Type B pancreatic cell (in vitro differentiated cells): ENCODE measurements around the gene SLC7A8. TPM values are rescaled to one million over a fixed set of nuclear protein-coding genes. Genes with fewer than 3 reads are reported as not detected.

Experiments used
- DNase-seq: peaks from one replicate; pipeline ENCODE4 v3.0.0; 2021; ENCODE audit warnings: mixed read lengths; ENCODE audit not compliant: unreplicated experiment; ENCODE audit errors: extremely low spot score
- H3K27ac Mint-ChIP-seq: 2 replicates; pipeline ENCODE4 v1.8.0; 2021; ENCODE audit warnings: mild to moderate bottlenecking, mixed read lengths
- H3K27me3 Mint-ChIP-seq: 2 replicates; pipeline ENCODE4 v1.8.0; 2021; ENCODE audit warnings: mixed read lengths
- H3K36me3 Mint-ChIP-seq: 2 replicates; pipeline ENCODE4 v1.8.0; 2021; ENCODE audit warnings: mixed read lengths
- H3K4me1 Mint-ChIP-seq: one replicate; pipeline ENCODE4 v1.8.0; 2021; ENCODE audit warnings: mixed read lengths; ENCODE audit not compliant: unreplicated experiment
- H3K4me3 Mint-ChIP-seq: 2 replicates; pipeline ENCODE4 v1.8.0; 2021; ENCODE audit warnings: mild to moderate bottlenecking, mixed read lengths
- H3K9me3 Mint-ChIP-seq: 2 replicates; pipeline ENCODE4 v1.8.0; 2021; ENCODE audit warnings: mixed read lengths
- total RNA-seq: library from RNA; stranded (reverse); gene quantifications from 2 replicates; pipeline ENCODE4 v1.2.1, GENCODE V29; 2021; ENCODE audit warnings: low replicate concordance
- TF ChIP-seq, protein P1 (sequence below): fragments of 200-600 bp; sonication (generic); conservative IDR thresholded peaks from 2 replicates; pipeline ENCODE4 v1.5.0; 2021; ENCODE audit warnings: antibody characterized with exemption, mild to moderate bottlenecking

Gene SLC7A8
- total RNA-seq, 1 donor from 2014 or later, result 56.1 TPM

DNA sequence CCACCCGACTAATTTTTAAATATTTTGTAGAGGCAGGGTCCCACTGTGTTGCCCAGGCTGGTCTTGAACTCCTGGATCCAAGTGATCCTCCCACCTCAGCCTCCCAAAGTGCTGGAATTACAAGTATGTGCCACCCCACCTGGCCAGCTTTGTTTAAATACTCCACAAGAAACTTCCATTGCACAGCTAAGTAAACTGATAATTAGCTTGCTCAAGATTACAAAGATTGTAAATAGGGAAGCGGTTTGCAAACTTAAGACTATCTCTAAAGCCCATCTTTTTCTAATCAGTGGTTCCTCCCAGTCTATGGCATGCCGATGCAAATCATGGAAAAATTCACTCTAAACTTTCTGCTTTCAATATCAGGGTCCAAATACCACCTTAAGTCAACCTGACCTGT, 9.7 kb downstream of the SLC7A8 start:
- no peak overlapping the region for H3K4me3 Mint-ChIP-seq
- TF ChIP-seq, protein P1, sequence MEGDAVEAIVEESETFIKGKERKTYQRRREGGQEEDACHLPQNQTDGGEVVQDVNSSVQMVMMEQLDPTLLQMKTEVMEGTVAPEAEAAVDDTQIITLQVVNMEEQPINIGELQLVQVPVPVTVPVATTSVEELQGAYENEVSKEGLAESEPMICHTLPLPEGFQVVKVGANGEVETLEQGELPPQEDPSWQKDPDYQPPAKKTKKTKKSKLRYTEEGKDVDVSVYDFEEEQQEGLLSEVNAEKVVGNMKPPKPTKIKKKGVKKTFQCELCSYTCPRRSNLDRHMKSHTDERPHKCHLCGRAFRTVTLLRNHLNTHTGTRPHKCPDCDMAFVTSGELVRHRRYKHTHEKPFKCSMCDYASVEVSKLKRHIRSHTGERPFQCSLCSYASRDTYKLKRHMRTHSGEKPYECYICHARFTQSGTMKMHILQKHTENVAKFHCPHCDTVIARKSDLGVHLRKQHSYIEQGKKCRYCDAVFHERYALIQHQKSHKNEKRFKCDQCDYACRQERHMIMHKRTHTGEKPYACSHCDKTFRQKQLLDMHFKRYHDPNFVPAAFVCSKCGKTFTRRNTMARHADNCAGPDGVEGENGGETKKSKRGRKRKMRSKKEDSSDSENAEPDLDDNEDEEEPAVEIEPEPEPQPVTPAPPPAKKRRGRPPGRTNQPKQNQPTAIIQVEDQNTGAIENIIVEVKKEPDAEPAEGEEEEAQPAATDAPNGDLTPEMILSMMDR, result no peak
- no peak overlapping the region for H3K27ac Mint-ChIP-seq
- peaks cover 5% of the 10 kb centered on the region for H3K9me3 Mint-ChIP-seq
- peaks cover 34% of the 10 kb centered on the region for H3K4me1 Mint-ChIP-seq
- peaks cover 4% of the 10 kb centered on the region for H3K36me3 Mint-ChIP-seq
- no peak for DNase-seq
- no peaks in the 10 kb centered on the region for H3K27me3 Mint-ChIP-seq

DNA sequence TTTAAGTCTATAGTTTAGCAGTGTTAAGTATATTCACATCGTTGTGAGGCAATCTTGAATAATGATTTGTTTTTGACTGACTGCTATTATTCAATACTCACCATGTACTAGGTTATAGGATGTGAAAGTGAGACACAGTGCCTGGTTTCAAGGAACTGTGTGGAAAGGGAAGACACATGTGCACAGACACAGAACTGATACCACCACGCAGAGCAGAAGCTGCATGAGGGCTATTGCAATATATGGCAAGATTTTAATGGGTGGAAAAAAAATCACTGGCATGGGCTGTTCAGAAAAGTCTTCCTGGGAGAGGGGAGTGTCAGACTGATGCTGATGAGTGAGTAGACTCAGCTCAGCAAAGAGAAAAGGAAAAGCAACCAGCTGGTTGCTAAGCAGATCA, 10.4 kb downstream of the SLC7A8 start:
- Mint-ChIP-seq H3K27ac (no peak overlapping the region), H3K36me3 (peaks cover 4% of the 10 kb centered on the region), H3K9me3 (peaks cover 5% of the 10 kb centered on the region), H3K4me3 (no peak overlapping the region), H3K27me3 (no peaks in the 10 kb centered on the region), H3K4me1 (peaks cover 41% of the 10 kb centered on the region)
- DNase-seq, result no peak
- TF ChIP-seq, protein P1, result no peak

DNA sequence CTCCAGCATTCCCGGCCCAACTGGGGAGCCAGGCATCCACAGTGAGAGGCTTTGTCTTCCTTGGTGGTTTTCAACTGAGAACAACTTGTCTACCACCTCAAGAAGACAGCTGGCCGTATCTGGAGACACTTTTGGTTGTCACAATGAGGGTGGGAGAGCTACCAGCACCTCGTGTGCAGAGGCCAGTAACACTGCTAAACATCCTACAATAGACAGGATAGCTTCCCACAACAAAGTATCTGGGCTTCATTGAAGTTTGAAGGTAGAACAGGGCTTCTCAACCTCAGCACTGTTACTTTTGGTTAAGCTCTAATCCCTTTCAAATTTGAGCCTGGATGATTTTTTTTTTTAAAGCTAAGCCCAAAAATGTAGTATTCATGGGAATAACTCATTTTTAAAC, 10.9 kb downstream of the SLC7A8 start:
- H3K4me1 Mint-ChIP-seq, result peaks cover 46% of the 10 kb centered on the region
- DNase-seq, result no peak
- H3K4me3 Mint-ChIP-seq, result no peak overlapping the region
- H3K27ac Mint-ChIP-seq, result no peak overlapping the region
- H3K36me3 Mint-ChIP-seq, result peaks cover 4% of the 10 kb centered on the region
- TF ChIP-seq, protein P1, result no peak
- H3K27me3 Mint-ChIP-seq, result no peaks in the 10 kb centered on the region
- peaks cover 5% of the 10 kb centered on the region for H3K9me3 Mint-ChIP-seq

DNA sequence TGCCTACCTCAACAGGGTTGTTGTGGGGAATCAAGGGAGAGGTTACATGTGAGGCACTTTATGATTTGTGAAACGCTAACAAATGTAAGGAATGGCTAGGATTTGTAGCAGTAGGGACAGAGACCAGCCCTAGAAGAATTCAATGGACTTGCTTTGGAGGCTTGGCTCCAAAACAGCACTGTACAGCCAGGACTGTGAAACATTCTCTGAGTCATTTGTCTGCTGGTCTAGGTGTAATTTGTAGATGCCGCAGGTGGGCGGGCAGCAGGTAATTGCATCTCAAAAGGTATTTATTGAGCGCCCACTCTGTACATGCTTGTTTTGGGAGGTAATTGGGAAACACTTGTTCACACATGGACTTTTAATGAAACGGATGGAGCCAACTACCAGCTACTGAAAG, 11.4 kb downstream of the SLC7A8 start:
- peaks cover 4% of the 10 kb centered on the region for H3K36me3 Mint-ChIP-seq
- H3K9me3 Mint-ChIP-seq, result peaks cover 5% of the 10 kb centered on the region
- H3K4me3 Mint-ChIP-seq, result no peak overlapping the region
- DNase-seq, result no peak
- no peaks in the 10 kb centered on the region for H3K27me3 Mint-ChIP-seq
- peak overlapping the region; percentile 22 for H3K27ac Mint-ChIP-seq
- TF ChIP-seq, protein P1, result no peak
- peaks cover 43% of the 10 kb centered on the region for H3K4me1 Mint-ChIP-seq

DNA sequence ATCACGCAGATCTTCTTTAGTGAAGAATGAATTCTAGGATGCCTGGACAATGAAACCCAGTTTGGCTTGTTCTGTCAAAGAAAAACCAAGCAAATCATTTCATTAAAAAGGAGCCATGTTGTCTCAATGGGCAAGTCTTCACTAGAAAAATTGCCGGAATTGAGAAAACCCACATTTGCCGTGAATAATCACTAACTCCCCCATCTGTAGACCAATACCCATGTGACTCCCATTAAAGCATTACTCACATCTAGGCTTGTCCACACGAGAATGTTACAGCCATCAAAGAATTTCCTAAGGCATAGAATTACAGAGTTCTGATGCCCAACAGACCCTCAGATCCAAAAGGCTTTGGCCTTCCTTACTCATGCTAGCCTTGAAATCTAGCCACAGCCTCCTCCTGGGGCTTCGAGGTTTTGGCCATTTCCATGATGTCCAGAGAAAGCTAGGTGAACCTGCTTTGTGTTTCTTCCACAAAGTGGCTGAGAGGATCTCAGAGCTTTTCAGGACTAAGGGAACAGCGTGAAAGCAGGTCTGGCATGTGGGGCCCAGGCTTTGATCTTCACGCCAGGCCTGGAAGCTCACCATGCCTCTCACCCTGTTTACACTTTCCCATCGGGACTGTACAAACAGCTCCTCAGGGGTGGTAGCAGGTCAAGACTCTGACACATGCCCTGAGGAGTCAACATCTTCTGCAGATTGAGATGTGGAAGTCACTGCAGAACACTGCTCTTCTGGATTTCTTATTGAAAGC, 12.1 kb downstream of the SLC7A8 start:
- peaks cover 5% of the 10 kb centered on the region for H3K36me3 Mint-ChIP-seq
- no peak overlapping the region for H3K4me3 Mint-ChIP-seq
- H3K9me3 Mint-ChIP-seq, result peaks cover 5% of the 10 kb centered on the region
- peak overlapping the region; percentile 22 for H3K27ac Mint-ChIP-seq
- TF ChIP-seq, protein P1, result no peak
- no peaks in the 10 kb centered on the region for H3K27me3 Mint-ChIP-seq
- peaks cover 42% of the 10 kb centered on the region for H3K4me1 Mint-ChIP-seq
- DNase-seq, result no peak
